Activated CD4-positive, CD25-positive, alpha-beta regulatory T cell treated with anti-CD3 and anti-CD28 coated beads, Interleukin-2, amount 50 U/mL, for 72 hours (primary cell): ENCODE measurements around the gene DBH.
"Not testable (repeated sequence)": the region's sequence is repeated elsewhere in the genome, so short reads cannot be mapped to it uniquely, and the experiment has no call there.

Source experiments
- DNase-seq: peaks from one replicate; pipeline ENCODE4 v3.0.0; 2021

Gene DBH

GRCh38 chr9:133605446-133605845 is 30.7 kb upstream of the DBH start:
- no peak for DNase-seq

- no peak for DNase-seq
Measured at GRCh38 chr9:133605856-133606707, 30.1 kb upstream of the DBH start.

GRCh38 chr9:133606708-133607025 is 29.5 kb upstream of the DBH start:
- DNase-seq: no peak

- DNase-seq: no peak
Measured at GRCh38 chr9:133607381-133607780, 28.8 kb upstream of the DBH start.

- no peak for DNase-seq
Measured at GRCh38 chr9:133607976-133608375, 28.2 kb upstream of the DBH start.

- no peak for DNase-seq
Measured at GRCh38 chr9:133608382-133608781, 27.8 kb upstream of the DBH start.

GRCh38 chr9:133608889-133609288 is 27.3 kb upstream of the DBH start:
- no peak for DNase-seq

GRCh38 chr9:133609311-133610098 is 26.7 kb upstream of the DBH start, which contains the start of gene FAM163B:
Gene FAM163B, minus strand, starts transcription at chr9:133609389. Its CDS starts 29,166 bp downstream, at chr9:133580223.
- DNase-seq: peak; percentile 42

- no peak for DNase-seq
Measured at GRCh38 chr9:133610845-133611244, 25.3 kb upstream of the DBH start.

- no peak for DNase-seq
Measured at GRCh38 chr9:133612051-133612450, 24.1 kb upstream of the DBH start.

- DNase-seq: no peak
Measured at GRCh38 chr9:133612816-133613215, 23.3 kb upstream of the DBH start.

GRCh38 chr9:133613432-133613831 is 22.7 kb upstream of the DBH start:
- no peak for DNase-seq

- DNase-seq: no peak
Measured at GRCh38 chr9:133614056-133614455, 22.1 kb upstream of the DBH start.

- DNase-seq: no peak
Measured at GRCh38 chr9:133614678-133615077, 21.5 kb upstream of the DBH start.

- DNase-seq: no peak
Measured at GRCh38 chr9:133615186-133615585, 21.0 kb upstream of the DBH start.

- DNase-seq: no peak
Measured at GRCh38 chr9:133615606-133616188, 20.5 kb upstream of the DBH start.

- no peak for DNase-seq
Measured at GRCh38 chr9:133616643-133617405, 19.3 kb upstream of the DBH start.

- DNase-seq: no peak
Measured at GRCh38 chr9:133618726-133619125, 17.4 kb upstream of the DBH start.

GRCh38 chr9:133619791-133620190 is 16.4 kb upstream of the DBH start:
- no peak for DNase-seq

- DNase-seq: no peak
Measured at GRCh38 chr9:133621725-133622267, 14.4 kb upstream of the DBH start.

- DNase-seq: no peak
Measured at GRCh38 chr9:133622555-133622954, 13.6 kb upstream of the DBH start.

GRCh38 chr9:133626008-133626407 is 10.2 kb upstream of the DBH start:
- not testable (repeated sequence) for DNase-seq

- no peak for DNase-seq
Measured at GRCh38 chr9:133627341-133627740, 8.8 kb upstream of the DBH start.
